Measurements from ENCODE around the gene CCNG1. TPM values are rescaled to one million over a fixed set of nuclear protein-coding genes. Genes with fewer than 3 reads are reported as not detected.
A peak's percentile ranks its signal among the peaks of the same experiment; 100 is the strongest.

Gene CCNG1
- total RNA-seq, 3 donors from 2014 or later: 138 to 190 (median 176) TPM

- peaks cover 8% of the 10 kb centered on the region for H3K4me1 ChIP-seq (ENCODE audit: low read depth)
- DNase-seq: no peak
- H3K9me3 ChIP-seq: no peaks in the 10 kb centered on the region
- no peak for ATAC-seq
- no peak overlapping the region for H3K4me3 ChIP-seq
- intact Hi-C loops (cut with DNase I, micrococcal nuclease): no loop called here
- no peak for TF ChIP-seq CTCF (IDR thresholded peaks at IDR 0.05)
- H3K36me3 ChIP-seq (ENCODE audit: low read depth): no peaks in the 10 kb centered on the region
Observed at GRCh38 chr5:163401271-163401670, 36.1 kb upstream of the CCNG1 start.

GRCh38 chr5:163402007-163402406 is 35.4 kb upstream of the CCNG1 start:
- Histone ChIP-seq H3K9me3 (no peaks in the 10 kb centered on the region), H3K36me3 (ENCODE audit: low read depth) (no peaks in the 10 kb centered on the region), H3K4me1 (ENCODE audit: low read depth) (peaks cover 5% of the 10 kb centered on the region), H3K4me3 (no peak overlapping the region)
- no peak for DNase-seq
- no peak for TF ChIP-seq CTCF (IDR thresholded peaks at IDR 0.05)
- intact Hi-C loops (cut with DNase I, micrococcal nuclease): no loop called here
- ATAC-seq: no peak

GRCh38 chr5:163404364-163405173 is 32.8 kb upstream of the CCNG1 start:
- Histone ChIP-seq H3K36me3 (ENCODE audit: low read depth) (no peaks in the 10 kb centered on the region), H3K4me3 (no peak overlapping the region), H3K4me1 (ENCODE audit: low read depth) (no peaks in the 10 kb centered on the region), H3K9me3 (no peaks in the 10 kb centered on the region)
- DNase-seq (no peak), ATAC-seq (no peak)
- TF ChIP-seq CTCF (IDR thresholded peaks at IDR 0.05): no peak
- intact Hi-C loops (cut with DNase I, micrococcal nuclease): no loop called here

- Histone ChIP-seq H3K4me3 (no peak overlapping the region), H3K9me3 (no peaks in the 10 kb centered on the region), H3K36me3 (ENCODE audit: low read depth) (no peaks in the 10 kb centered on the region), H3K4me1 (ENCODE audit: low read depth) (no peaks in the 10 kb centered on the region)
- intact Hi-C loops (cut with DNase I, micrococcal nuclease): no loop called here
- TF ChIP-seq CTCF (IDR thresholded peaks at IDR 0.05): no peak
- ATAC-seq (no peak), DNase-seq (no peak)
Observed at GRCh38 chr5:163407034-163407655, 30.2 kb upstream of the CCNG1 start.

GRCh38 chr5:163408311-163408923 is 29.0 kb upstream of the CCNG1 start:
- peak in 2 of 3 donors; percentile 58 to 59 for DNase-seq
- peak; percentile 75 for TF ChIP-seq CTCF (IDR thresholded peaks at IDR 0.05)
- intact Hi-C loops (cut with DNase I, micrococcal nuclease): no loop called here
- H3K4me1 ChIP-seq (ENCODE audit: low read depth): no peaks in the 10 kb centered on the region
- ATAC-seq: peak; percentile 88
- H3K4me3 ChIP-seq: no peak overlapping the region
- no peaks in the 10 kb centered on the region for H3K9me3 ChIP-seq
- no peaks in the 10 kb centered on the region for H3K36me3 ChIP-seq (ENCODE audit: low read depth)
